Sigmoid colon (tissue), 7 donors: ENCODE results near the gene RNF4. TPM values are rescaled to one million over a fixed set of nuclear protein-coding genes. Genes with fewer than 3 reads are reported as not detected.

ENCODE experiments used
- DNase-seq: peaks from one replicate; pipeline ENCODE4 v3.0.0-alpha.2; 2019
- H3K27ac ChIP-seq, 4 donors: fragments of 200-600 bp; sonication (generic); one replicate each; pipeline ENCODE4 v1.5.1; 2016 to 2019; ENCODE audit warnings: mild to moderate bottlenecking in 1 of 4
- H3K27me3 ChIP-seq, 3 donors: fragments of 200-600 bp; sonication (generic); one replicate each; pipeline ENCODE4 v1.5.1; 2019; ENCODE audit warnings: mild to moderate bottlenecking in 1 of 3
- H3K36me3 ChIP-seq, 4 donors: fragments of 200-600 bp; sonication (generic); one replicate each; pipeline ENCODE4 v1.5.1; 2016 to 2019
- H3K4me1 ChIP-seq, 4 donors: fragments of 200-600 bp; sonication (generic); one replicate each; pipeline ENCODE4 v1.5.1; 2017 to 2019
- H3K4me3 ChIP-seq, 4 donors: fragments of 200-600 bp; sonication (generic); one replicate each; pipeline ENCODE4 v1.5.1; 2017 to 2019; ENCODE audit warnings: mild to moderate bottlenecking in 2 of 4, moderate library complexity in 1 of 4
- H3K9me3 ChIP-seq, 4 donors: fragments of 200-600 bp in 3 of 4; sonication (generic) in 3 of 4; one replicate each; pipeline versions ENCODE4 v1.5.1 to v1.6.1; 2013 to 2019
- CTCF ChIP-seq, 4 experiments: fragments of 450-650 bp in 3 of 4; fragments of 200-600 bp in 1 of 4; IDR thresholded peaks; one replicate each; pipeline ENCODE4 v1.5.1; 2016 to 2019; ENCODE audit warnings: antibody characterized with exemption in 4 of 4, mild to moderate bottlenecking in 3 of 4, moderate library complexity in 2 of 4
- EP300 ChIP-seq, 4 donors: sonication (generic); formaldehyde crosslinking; IDR thresholded peaks; one replicate each; pipeline ENCODE4 v1.6.1; 2017; ENCODE audit warnings: antibody characterized with exemption in 4 of 4
- POLR2A ChIP-seq, 2 donors: fragments of 450-650 bp; IDR thresholded peaks; one replicate each; pipeline ENCODE4 v1.6.1; 2016; ENCODE audit warnings: antibody characterized with exemption in 2 of 2, mild to moderate bottlenecking in 2 of 2, moderate library complexity in 2 of 2
- POLR2AphosphoS5 ChIP-seq, 4 donors: sonication (generic); formaldehyde crosslinking; IDR thresholded peaks; one replicate each; pipeline ENCODE4 v1.6.1; 2017; ENCODE audit warnings: antibody characterized with exemption in 4 of 4
- WGBS, 2 donors: extraction: QIAGEN DNeasy Blood & Tissue Kit; methylation state at CpG; one replicate each; pipeline ENCODE4 v1.1.7; 2013; 5-methylcytosine and 5-hydroxymethylcytosine counted together
- intact Hi-C: fragments of 100-400 bp; cut with DNase I; formaldehyde crosslinking; loops from one replicate; pipeline ENCODE4 v1.15.1; 2023
- polyA plus RNA-seq, 3 donors: library from polyadenylated mRNA; stranded (reverse); fragments of 200-250 nt; gene quantifications; one replicate each; pipeline ENCODE4 v1.2.3, GENCODE V29; 2013
- total RNA-seq, 4 donors: library from RNA; depleted of rRNA; stranded (reverse); fragments of >200 nt; gene quantifications; one replicate each; pipeline ENCODE4 v1.1.0, GENCODE V29; 2016
- donor health status: healthy with polysubstance abuse.
- donor health status: Bipolar disorder and iron deficiency.
- donor health status: healthy.

Gene RNF4, protein sequence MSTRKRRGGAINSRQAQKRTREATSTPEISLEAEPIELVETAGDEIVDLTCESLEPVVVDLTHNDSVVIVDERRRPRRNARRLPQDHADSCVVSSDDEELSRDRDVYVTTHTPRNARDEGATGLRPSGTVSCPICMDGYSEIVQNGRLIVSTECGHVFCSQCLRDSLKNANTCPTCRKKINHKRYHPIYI
- total RNA-seq (10 to 100 TPM; 28.5 to 51.0 (median 40.4) TPM), polyA plus RNA-seq (10 to 100 TPM; 19.8 to 39.4 (median 31.2) TPM)

- Histone ChIP-seq H3K27ac (peak within 1 kb of the TSS; percentile 89 to 98 (median 94)), H3K36me3 (peaks cover 0 to 23% (median 0%) of the 10 kb centered on the region in 4 donors), H3K9me3 (no peaks in the 10 kb centered on the region), H3K27me3 (no peaks in the 10 kb centered on the region), H3K4me3 (peak within 1 kb of the TSS; percentile 84 to 93 (median 86)), H3K4me1 (peaks cover 0 to 34% (median 27%) of the 10 kb centered on the region in 4 donors)
- WGBS, 2 donors: 0% methylated on average over 74 of the region's 74 CpGs
- DNase-seq: peak; percentile 98
- TF ChIP-seq POLR2AphosphoS5 (IDR thresholded peaks at IDR 0.05): peak; percentile 57 to 88 (median 76)
- TF ChIP-seq CTCF (IDR thresholded peaks at IDR 0.05): no peak
- no peak for TF ChIP-seq EP300 (IDR thresholded peaks at IDR 0.05)
- TF ChIP-seq POLR2A (IDR thresholded peaks at IDR 0.05): peak in 1 of 2 donors; percentile 56
- intact Hi-C loops: loop anchor here (2.0 to 5.0 kb wide), 5 partner anchors 51 to 460 kb away; partner anchors contain the start of genes CFAP99, FAM193A, MXD4 and NELFA
Measured at GRCh38 chr4:2468456-2469191, at the start of gene RNF4. TSS of gene RNF4 (plus strand) at chr4:2469106. CDS start at chr4:2490494, 21,388 bp downstream.

- Histone ChIP-seq H3K27me3 (peaks cover 8 to 84% (median 57%) of the 10 kb centered on the region in 3 donors), H3K4me3 (no peak overlapping the region), H3K9me3 (no peaks in the 10 kb centered on the region), H3K27ac (no peak overlapping the region), H3K36me3 (no peaks in the 10 kb centered on the region), H3K4me1 (peaks cover 0 to 32% (median 26%) of the 10 kb centered on the region in 4 donors)
- 34 to 59% methylated on average over 9 of the region's 9 CpGs for WGBS, 2 donors
- DNase-seq: no peak
- intact Hi-C loops: loop anchor here (5.0 kb wide), 6 partner anchors 47 to 542 kb away; partner anchors contain the start of genes FAM193A, GRK4, HAUS3 and MXD4
- TF ChIP-seq POLR2A (IDR thresholded peaks at IDR 0.05) (no peak), CTCF (IDR thresholded peaks at IDR 0.05) (no peak), POLR2AphosphoS5 (IDR thresholded peaks at IDR 0.05) (no peak), EP300 (IDR thresholded peaks at IDR 0.05) (no peak)
Measured at GRCh38 chr4:2419814-2420213, 49.1 kb upstream of the RNF4 start.

DNA sequence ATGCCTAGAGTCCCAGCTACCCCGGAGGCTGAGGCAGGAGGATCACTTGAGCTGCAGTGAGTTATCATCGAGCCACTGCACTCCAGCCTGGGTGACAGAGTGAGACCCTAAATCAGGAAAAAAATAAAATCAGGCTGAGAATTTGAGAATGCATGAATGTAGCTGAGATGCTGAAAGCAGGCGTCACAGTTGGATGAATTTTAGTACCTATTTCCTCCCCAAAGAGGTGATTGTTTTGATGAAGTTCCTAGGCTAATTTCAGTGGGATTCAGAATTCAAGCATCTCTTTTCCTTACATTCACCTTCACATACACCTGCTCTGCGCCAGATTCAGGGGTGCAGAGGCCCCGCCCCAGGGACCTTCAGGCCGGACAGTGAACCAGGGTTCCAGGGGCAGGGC is 47.0 kb upstream of the RNF4 start:
- no peak overlapping the region for H3K4me3 ChIP-seq
- peaks cover 2 to 71% (median 52%) of the 10 kb centered on the region in 3 donors for H3K27me3 ChIP-seq
- H3K36me3 ChIP-seq: no peaks in the 10 kb centered on the region
- intact Hi-C loops: no loop called here
- no peak for TF ChIP-seq EP300 (IDR thresholded peaks at IDR 0.05)
- TF ChIP-seq CTCF (IDR thresholded peaks at IDR 0.05): no peak
- TF ChIP-seq POLR2AphosphoS5 (IDR thresholded peaks at IDR 0.05): no peak
- no peak for TF ChIP-seq POLR2A (IDR thresholded peaks at IDR 0.05)
- no peak for DNase-seq
- H3K27ac ChIP-seq: no peak overlapping the region
- no peaks in the 10 kb centered on the region for H3K9me3 ChIP-seq
- WGBS, 2 donors: 81 to 88% methylated on average over 6 of the region's 6 CpGs
- peaks cover 0 to 23% (median 20%) of the 10 kb centered on the region in 4 donors for H3K4me1 ChIP-seq

DNA sequence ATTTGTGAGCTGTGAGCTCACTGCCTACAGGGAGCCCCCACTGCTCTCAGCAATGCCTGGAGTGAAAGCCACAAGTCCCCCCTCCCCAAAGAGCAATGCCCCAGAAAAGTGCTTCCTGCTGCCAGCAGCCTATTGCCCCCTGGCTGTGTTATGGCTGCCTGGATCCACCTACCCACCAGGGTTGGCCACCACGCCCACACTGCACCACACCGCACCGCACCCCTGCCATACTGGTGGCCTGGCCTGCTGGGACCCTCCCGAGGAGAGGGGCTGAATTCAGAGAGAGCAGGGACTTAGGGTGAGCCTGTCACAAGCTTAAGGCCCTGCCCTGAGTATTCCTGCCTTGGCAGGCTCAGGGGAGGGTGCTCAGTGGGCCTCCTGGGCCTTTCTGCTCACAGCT is 45.8 kb upstream of the RNF4 start:
- 74 to 78% methylated on average over 4 of the region's 4 CpGs for WGBS, 2 donors
- intact Hi-C loops: no loop called here
- H3K36me3 ChIP-seq: no peaks in the 10 kb centered on the region
- H3K27me3 ChIP-seq: peaks cover 0 to 61% (median 40%) of the 10 kb centered on the region in 3 donors
- no peak for DNase-seq
- no peak overlapping the region for H3K27ac ChIP-seq
- H3K9me3 ChIP-seq: no peaks in the 10 kb centered on the region
- no peak for TF ChIP-seq POLR2AphosphoS5 (IDR thresholded peaks at IDR 0.05)
- no peak for TF ChIP-seq POLR2A (IDR thresholded peaks at IDR 0.05)
- TF ChIP-seq CTCF (IDR thresholded peaks at IDR 0.05): no peak
- TF ChIP-seq EP300 (IDR thresholded peaks at IDR 0.05): no peak
- H3K4me1 ChIP-seq: peaks cover 0 to 12% (median 10%) of the 10 kb centered on the region in 4 donors
- H3K4me3 ChIP-seq: no peak overlapping the region
